GM12873 (cell line): Measurements from ENCODE around the gene ZNF485.

Experiments
- TF ChIP-seq, protein P1 (sequence below): IDR thresholded peaks from 2 replicates; pipeline ENCODE4 v1.5.1; 2012; ENCODE audit warnings: low read depth, mild to moderate bottlenecking, moderate library complexity, low read length, control low read depth; ENCODE audit not compliant: insufficient read depth; ENCODE audit errors: missing control alignments

Gene ZNF485

DNA sequence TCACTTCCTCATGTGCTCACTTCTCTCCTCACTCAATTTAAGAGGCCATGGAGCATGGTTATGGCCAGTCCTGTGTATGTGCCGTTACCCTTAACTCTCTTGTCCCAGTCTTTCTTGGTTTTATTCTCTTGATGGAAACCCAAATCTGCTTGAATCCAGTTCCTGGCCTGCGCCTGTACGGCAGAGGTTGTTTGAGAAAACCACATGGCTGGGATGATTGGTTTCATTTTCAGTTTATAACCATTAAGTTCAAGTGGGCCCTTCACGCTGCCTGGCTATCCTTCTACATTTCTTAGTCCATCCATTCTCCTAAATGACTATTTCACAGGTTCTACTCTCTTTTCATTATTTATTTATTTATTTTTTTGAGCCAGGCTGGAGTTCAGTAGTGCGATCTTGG lies 30.2 kb upstream of the ZNF485 start:
- TF ChIP-seq, protein P1, sequence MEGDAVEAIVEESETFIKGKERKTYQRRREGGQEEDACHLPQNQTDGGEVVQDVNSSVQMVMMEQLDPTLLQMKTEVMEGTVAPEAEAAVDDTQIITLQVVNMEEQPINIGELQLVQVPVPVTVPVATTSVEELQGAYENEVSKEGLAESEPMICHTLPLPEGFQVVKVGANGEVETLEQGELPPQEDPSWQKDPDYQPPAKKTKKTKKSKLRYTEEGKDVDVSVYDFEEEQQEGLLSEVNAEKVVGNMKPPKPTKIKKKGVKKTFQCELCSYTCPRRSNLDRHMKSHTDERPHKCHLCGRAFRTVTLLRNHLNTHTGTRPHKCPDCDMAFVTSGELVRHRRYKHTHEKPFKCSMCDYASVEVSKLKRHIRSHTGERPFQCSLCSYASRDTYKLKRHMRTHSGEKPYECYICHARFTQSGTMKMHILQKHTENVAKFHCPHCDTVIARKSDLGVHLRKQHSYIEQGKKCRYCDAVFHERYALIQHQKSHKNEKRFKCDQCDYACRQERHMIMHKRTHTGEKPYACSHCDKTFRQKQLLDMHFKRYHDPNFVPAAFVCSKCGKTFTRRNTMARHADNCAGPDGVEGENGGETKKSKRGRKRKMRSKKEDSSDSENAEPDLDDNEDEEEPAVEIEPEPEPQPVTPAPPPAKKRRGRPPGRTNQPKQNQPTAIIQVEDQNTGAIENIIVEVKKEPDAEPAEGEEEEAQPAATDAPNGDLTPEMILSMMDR: no peak

DNA sequence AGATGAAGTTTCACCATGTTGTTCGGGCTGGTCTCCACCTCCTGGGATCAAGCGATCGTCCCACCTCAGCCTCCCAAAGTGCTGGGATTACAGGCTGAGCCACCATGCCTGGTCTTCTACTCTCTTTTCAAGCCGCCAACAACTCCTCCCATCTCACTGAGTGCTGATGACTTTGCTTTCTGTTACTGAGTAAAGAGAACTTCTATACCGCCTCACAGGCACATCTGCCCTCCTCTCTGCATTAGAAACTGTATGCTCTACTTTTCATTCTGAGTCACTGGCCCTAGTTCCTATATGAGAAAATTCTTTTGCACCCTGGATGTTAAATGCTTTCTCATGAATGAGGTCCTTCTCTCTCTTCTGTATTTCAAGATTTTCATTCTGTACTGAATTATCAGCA lies 29.7 kb upstream of the ZNF485 start:
- TF ChIP-seq, protein P1: no peak

DNA sequence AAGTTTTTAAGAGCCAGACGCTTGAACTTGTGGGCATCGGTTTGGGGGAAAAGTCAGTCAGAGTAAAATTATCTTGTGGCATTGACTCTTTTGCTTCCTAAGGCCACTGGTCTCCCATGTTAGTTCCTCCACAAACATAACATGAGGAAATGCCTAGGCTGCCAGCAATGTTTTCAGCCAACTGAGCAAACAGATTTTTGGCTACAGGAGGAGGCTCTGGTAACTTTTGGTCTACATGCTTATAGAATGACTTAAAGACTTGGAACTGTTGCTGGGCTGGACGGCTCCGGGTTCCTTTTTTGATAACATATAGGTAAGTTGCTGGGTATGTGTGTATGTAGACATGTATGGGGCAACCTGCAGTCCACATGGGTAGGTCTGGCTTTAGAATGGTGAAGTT lies 22.2 kb upstream of the ZNF485 start:
- TF ChIP-seq, protein P1: no peak

DNA sequence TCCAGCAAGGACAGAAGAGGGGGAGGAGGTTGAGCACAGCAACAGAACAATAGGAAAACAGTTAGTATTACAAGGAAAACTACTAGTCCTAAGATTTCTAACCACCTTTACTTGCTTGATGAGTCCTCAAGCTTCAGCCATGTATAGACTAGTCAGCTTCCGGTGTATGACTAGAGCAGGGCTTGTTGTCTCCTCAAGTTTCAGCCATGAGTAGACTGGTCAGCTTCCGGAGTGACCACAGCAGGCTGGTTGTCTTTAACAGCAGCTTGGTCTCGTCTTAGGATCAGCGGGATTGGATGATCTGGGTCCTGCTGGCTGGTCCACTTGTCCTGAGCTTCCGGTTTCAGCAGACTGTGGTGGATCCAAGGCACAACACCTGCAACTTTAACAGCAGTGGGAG lies 21.2 kb upstream of the ZNF485 start:
- TF ChIP-seq, protein P1: no peak

GRCh38 chr10:43585981-43586729 lies 20.1 kb upstream of the ZNF485 start:
- TF ChIP-seq, protein P1: no peak

DNA sequence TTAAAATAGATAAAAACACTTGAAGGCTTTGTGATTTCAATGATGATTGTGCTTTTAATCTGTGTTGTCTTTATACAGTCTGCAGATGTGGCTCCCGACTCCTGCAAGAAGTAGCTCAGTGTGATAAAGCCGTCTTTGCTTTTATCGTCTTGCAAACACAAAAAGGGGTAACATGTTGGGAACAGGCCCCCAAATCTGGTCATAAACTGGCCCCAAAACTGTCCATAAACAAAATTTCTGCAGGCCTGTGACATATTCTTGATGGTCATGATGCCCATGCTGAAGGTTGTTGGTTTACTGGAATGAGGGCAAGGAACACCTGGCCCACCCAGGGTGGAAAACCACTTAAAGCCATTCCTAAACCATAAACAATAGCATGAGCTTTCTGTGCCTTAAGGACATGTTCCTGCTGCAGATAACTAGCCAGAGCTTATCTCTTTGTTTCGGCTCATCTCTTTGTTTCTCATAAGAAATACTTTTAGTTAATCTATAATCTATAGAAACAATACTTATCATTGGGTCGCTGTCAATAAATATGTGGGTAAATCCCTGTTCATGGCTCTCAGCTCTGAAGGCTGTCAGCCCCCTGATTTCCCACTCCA lies 14.8 kb upstream of the ZNF485 start:
- TF ChIP-seq, protein P1: no peak

DNA sequence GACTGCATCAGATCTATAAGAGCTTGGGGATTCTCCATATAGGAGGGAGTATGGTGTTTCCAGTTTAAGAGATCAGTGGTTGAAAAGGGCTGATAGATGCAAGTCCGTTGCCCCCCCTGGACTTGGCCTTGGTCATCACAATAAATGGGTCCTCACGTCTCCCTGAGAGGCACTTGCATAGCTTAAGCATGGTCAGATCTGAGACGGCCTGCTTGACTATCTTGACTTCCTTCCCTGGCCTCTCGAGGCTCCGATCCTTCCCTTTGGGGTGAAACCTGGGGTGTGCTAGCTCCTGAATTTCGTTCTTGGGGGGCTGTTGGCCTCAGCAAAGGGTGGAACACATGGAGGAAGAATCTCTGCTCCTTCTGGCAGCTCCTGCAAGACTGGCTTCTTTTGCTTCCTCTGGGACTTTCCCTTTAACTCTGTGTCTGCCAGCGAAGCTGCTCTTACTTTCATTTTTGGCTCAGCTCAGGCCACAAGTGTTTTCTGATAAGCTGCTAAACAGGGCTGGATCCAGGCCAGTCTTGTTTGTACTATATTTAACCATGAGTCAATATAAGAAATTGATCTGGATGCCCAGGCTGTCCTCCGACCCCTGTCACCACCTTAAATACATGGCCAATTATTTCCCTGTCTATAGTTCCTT lies 11.2 kb upstream of the ZNF485 start:
- TF ChIP-seq, protein P1: no peak
